Measurements from ENCODE around the gene IFT74.

IFT74 gene

GRCh38 chr9:26955921-26956859, at the start of gene IFT74:
Gene IFT74, plus strand, starts transcription at chr9:26956412. Its CDS starts 5,556 bp downstream, at chr9:26961968.
- DNase-seq = peak; percentile 90 to 99 (median 98)
- intact Hi-C loops (cut with DNase I) = no loop called here

DNA sequence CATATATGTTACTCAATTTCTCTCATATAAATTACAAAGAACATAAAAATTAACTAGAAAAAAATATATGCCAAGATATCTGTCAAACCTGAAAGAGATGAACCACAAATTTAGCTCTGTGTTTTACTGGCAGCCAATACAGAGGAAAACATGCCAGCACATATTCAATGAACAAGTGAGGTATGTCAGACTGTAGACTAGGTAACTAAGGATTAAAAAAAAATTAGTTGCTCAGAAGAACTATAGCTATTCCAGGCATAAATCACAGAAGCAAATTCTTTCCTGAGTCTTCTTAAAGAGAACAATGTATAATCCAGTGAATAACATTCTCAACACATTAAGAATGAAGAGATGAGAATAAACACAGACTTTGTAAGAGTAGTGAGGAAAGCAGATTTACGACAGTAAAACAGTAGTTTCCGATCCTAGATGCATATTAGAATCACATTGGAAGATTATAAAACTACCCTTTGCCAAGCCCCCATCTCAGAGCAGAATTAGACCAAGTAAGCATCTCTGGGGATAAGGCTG, 43.0 kb upstream of the IFT74 start:
- DNase-seq = no peak
- intact Hi-C loops (cut with DNase I) = no loop called here

DNA sequence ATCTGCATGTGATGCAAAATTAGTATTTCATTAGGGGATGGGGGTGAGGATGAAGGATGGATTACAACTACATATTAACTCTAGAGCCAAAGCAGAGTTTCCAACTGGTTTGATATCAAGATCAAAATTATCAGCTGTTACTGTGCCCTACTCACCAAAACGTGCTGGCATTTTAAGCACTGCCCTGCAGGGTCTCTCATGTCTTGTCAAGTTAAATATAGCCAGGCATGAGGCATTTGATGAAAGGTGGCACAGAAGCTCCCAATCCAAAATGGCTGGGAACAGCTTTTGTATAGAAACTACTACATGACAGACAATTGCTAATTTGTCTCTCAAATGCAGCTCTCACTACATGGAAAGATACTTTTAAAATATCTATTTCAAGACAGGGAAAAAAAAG, 36.5 kb upstream of the IFT74 start:
- no peak for DNase-seq
- intact Hi-C loops (cut with DNase I) = no loop called here

- intact Hi-C loops (cut with DNase I) = no loop called here
- DNase-seq = no peak
Observed at GRCh38 chr9:26925609-26926008, 30.6 kb upstream of the IFT74 start.

- DNase-seq = no peak
- intact Hi-C loops (cut with DNase I) = no loop called here
Observed at GRCh38 chr9:26928902-26929495, 27.2 kb upstream of the IFT74 start.

DNA sequence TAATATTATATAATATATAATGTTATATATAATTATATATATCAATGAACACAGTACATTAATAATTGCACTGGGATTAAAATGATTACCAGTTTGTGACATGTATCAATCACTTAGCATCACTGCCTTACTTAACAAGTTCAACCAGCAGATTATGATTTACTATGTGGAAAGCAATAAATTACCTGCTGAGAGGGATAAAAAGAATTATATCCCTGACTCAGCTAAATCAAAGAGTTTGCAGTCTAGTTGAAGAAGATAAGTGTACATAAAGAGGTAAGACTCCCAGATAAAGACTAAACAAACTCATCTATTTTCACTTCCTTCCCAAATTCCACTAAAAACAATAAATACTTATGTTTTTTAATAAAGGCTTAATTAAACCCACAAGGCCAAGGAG, 20.4 kb upstream of the IFT74 start:
- DNase-seq = no peak
- intact Hi-C loops (cut with DNase I) = no loop called here

- DNase-seq = no peak
- intact Hi-C loops (cut with DNase I) = no loop called here
Observed at GRCh38 chr9:26937816-26938371, 18.3 kb upstream of the IFT74 start.

GRCh38 chr9:26939955-26940711, 16.1 kb upstream of the IFT74 start:
- DNase-seq = no peak
- intact Hi-C loops (cut with DNase I) = no loop called here

- intact Hi-C loops (cut with DNase I) = no loop called here
- DNase-seq = no peak
Observed at GRCh38 chr9:26940779-26941178, 15.4 kb upstream of the IFT74 start.

GRCh38 chr9:26945591-26945990, 10.6 kb upstream of the IFT74 start:
- intact Hi-C loops (cut with DNase I) = loop anchor here (5.0 kb wide), 1 partner anchor 53 kb away; the partner anchor contains the start of gene CAAP1
- no peak for DNase-seq

DNA sequence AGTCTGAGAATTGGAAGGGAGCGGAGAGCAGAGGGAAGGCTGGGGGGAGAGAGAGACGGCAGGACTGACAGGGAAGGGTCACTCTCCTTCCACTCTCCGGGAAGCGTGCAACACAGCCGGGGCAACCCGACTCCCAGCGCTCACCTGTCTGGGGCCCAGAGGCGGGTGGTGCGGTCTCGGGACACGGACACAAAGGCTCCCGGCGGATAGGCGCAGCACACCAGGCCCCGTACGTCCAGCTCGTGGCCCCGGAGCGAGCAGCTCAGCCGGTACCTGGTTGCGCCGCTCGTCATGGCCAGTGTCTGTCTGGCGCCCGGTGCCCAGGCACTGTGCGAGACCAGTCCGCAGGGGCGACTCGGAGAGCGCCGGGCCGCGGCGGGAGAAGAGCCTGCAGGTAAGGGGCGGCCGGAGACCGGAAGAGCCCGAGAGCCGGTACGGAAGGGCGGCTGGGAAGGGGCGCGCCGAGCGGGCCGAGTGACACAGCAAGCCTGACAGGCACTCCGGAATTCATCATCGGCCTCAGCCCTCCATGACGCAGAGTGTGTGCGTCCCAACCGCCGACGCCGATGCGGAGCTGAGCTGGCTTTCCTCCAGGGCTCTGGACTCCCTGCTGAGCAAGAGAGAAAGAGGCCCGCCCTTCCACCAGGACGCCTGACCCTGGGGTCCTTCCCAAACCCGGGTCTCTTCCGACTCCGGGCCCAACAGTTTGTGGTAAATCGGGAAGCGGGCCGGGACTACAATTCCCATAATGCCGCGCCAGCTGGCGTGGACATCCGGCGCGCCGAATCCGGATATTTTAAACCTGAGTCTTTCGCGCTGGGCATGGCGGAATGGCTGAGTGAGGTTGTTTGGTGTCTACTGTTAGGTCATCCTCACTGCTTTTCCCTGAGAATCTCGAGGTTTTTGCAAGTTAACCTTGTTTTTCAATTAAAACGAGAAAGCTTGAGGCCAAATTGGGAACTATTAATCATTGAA, 9.2 kb upstream of the IFT74 start, which contains the start of gene PLAA:
PLAA (minus strand) TSS at position 490 of the 975 bp plus-strand sequence; CDS start at position 293, 197 bp downstream.
- DNase-seq = peak; percentile 84 to 95 (median 90)
- intact Hi-C loops (cut with DNase I) = loop anchor here (5.0 kb wide), 1 partner anchor 55 kb away; the partner anchor contains the start of gene CAAP1

- DNase-seq = no peak
- intact Hi-C loops (cut with DNase I) = loop anchor here (5.0 kb wide), 1 partner anchor 55 kb away; the partner anchor contains the start of gene CAAP1
Observed at GRCh38 chr9:26947736-26948135, 8.5 kb upstream of the IFT74 start.

DNA sequence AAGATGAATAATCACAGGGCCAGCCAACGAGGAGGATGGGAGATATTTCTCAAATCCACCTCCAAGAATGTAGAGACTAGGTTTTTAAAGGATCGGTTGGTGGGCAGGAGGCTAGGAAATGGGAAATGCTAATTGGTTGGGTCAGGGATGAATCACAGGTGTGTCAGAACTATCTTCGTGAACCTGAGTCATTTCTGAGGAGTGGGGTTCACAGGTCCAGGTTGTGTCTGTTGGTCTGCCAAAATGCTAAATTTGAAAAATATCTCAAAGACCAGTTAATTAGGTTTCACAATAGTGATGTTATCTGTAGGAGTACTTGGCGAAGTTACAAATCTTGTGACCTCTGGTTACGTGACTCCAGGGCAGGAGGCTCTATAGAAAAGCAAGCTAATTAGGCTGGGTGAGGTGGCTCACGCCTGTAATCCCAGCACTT, 6.6 kb upstream of the IFT74 start:
- DNase-seq = no peak
- intact Hi-C loops (cut with DNase I) = loop anchor here (5.0 kb wide), 1 partner anchor 57 kb away; the partner anchor contains the start of gene CAAP1

GRCh38 chr9:26950521-26950920, 5.7 kb upstream of the IFT74 start:
- DNase-seq = no peak
- intact Hi-C loops (cut with DNase I) = no loop called here

DNA sequence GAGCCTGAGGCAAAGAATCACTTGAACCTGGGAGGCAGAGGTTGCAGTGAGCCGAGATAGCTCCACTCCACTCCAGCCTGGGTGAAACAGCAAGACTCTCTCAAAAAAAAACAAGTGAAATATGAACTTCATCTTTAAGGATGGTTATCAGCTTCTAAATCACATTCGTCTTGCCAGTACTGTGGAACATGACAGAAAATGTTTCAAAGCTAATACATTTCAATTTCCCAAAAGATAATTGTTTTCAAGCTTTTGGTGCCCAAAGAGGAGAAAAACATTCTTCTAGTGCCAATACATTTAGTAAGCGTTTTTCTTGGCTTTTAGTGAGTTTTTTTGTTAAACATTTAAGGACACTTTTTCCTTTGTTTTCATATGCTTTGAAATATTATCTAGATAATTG, 4.4 kb upstream of the IFT74 start:
- no peak for DNase-seq
- intact Hi-C loops (cut with DNase I) = no loop called here

DNA sequence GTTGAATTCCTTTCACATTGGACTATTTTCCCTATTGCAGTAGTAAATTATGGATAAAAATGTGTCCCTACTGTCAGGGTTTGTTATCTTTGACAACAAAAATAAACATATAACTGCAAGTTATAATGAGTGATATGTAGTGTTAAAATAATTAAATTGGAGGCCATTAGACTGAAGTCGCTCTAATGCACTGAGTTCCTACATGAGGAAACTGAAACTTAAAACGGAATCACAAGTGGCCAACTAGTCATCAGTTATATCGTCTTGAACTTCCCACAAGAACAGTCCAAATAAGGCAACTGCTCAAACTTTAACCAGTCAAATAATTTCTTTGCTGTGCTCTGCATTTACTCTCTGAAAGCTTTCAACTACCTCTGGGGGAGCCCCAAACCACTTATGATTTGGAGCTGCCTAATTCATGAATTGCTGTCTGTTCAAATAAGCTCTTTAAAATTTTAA, 2.1 kb upstream of the IFT74 start:
- intact Hi-C loops (cut with DNase I) = no loop called here
- DNase-seq = no peak

GRCh38 chr9:26955222-26955903, 849 bp upstream of the IFT74 start:
- intact Hi-C loops (cut with DNase I) = no loop called here

More at GRCh38 chr9:26955222-26955903, 849 bp upstream of the IFT74 start:
- peak in 13 of 42 donors; percentile 2 to 58 (median 26) for DNase-seq

Measured in head of caudate nucleus (tissue), 42 donors.